ENCODE measurements around the gene INPP5A.
A peak's percentile ranks its signal among the peaks of the same experiment; 100 is the strongest.
"Not testable (repeated sequence)": the region's sequence is repeated elsewhere in the genome, so short reads cannot be mapped to it uniquely, and the experiment has no call there.

Gene INPP5A

DNA sequence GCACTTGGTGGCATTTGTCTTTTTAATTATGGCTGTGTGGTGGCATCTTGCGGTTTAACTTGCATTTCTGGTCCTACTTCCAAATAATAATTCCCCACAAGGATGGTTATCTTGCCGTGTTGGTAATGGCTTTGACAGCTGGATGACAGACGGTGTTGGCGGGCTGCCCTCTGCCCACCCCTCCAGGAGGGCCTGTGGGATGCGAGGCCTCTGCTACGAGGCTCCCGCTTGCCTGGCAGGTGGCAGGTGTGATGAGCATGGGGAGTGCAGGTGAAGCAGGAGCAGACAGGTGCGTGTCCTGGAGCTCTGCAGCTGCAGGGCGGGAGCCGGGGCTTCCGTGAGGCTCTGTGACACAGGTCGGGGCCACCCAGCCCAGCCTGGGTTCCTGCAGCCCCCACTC, 11.8 kb downstream of the INPP5A start:
- peak; percentile 43 for DNase-seq

DNA sequence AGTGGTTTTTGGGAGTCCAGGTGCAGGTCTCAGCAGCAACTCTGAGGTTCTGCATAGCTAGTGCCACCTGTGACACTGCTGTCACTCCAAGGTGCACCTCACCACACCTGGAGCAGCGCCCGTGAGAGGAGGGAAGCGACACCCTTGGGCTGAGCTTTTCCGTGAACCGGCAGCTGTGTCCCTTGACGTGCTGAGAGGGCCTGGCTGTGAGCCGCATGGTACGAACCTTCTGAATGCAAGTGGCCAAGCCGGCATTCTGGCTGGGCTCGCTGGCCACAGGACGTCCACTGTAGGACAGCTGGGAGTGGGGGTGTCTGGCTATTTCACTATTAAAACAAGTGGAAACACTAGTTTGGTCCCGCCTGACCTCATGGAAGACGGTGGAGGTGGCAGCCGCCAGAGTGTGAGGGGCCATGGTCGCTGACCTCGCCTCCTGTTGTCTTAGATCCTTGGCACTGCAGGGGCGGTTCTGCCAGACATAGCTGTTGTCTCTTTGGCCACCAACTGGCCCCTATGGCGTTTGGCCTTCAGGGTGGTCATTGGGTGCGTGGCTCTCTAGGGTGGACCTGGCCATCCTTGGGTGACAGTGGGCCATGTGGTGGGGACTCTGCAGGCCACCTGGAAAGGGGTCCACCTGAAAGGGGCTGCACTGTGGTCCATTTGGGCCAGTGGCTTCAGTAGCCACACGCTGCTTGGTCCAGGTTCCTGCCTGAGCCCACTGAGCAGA, 12.9 kb downstream of the INPP5A start:
- peak; percentile 45 for DNase-seq

DNA sequence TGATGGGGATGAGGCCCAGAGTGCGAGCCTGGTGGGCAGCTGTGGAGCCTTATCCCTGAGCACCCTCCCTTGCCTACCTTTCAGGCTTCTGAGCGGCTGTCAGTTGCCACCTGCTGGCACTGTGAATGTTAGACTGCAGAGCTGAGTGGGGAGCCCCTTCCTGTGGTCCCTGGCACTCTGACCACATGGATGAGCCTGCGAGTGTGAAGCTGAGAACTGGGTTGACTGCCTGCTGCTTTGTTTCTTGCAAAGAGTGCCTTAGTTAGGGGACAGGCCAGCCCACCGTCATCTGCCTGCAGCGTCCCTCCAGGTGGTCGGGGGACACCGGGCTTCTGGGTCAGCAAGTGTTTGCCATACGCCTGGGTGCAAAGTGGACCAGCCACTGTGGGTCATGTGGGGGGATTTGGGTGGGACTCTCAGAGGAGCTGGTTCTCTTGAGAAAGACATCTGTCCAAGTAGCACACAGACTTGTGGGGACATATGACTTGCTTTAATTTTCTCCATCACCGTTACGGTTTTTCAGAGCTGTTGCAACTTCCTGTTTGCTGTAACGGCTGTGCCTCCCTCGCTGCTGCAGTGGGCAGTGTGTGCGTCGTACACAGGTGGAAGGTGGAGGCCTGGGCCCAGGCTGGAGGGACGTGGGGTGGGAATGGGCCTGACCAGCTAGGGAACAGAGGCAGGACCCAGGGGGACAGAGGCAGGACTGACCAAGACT, 13.7 kb downstream of the INPP5A start:
- DNase-seq: peak; percentile 46

DNA sequence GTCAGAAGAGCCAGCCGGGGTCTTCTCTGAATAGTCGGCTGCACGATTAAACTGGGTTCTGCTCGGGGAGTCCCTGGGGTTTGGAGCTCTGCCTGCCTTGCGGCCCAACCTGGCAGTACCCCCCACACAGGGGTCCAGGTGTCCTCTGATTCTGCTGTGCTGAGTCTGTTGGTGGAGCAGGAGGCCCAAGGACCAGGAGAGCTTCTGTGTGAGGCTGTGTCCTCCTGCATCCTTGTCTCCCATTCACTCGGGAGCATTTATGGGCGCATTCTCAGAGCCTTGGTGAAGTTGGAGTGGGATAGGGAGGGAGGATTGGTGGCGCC, 14.2 kb downstream of the INPP5A start:
- no peak for DNase-seq

DNA sequence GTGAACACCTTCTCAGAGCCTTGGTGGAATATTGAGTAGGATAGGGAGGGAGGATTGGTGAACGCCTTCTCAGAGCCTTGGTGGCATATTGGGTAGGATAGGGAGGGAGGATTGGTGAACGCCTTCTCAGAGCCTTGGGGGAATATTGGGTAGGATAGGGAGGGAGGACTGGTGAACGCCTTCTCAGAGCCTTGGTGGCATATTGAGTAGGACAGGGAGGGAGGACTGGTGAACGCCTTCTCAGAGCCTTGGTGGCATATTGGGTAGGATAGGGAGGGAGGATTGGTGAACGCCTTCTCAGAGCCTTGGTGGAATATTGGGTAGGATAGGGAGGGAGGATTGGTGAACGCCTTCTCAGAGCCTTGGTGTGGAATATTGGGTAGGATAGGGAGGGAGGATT, 15.0 kb downstream of the INPP5A start:
- not testable (repeated sequence) for DNase-seq

DNA sequence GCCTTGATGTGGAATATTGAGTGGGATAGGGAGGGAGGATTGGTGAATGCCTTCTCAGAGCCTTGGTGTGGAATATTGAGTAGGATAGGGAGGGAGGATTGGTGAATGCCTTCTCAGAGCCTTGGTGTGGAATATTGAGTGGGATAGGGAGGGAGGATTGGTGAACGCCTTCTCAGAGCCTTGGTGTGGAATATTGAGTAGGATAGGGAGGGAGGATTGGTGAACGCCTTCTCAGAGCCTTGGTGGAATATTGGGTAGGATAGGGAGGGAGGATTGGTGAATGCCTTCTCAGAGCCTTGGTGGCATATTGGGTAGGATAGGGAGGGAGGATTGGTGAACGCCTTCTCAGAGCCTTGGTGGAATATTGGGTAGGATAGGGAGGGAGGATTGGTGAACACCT, 16.0 kb downstream of the INPP5A start:
- DNase-seq: not testable (repeated sequence)

DNA sequence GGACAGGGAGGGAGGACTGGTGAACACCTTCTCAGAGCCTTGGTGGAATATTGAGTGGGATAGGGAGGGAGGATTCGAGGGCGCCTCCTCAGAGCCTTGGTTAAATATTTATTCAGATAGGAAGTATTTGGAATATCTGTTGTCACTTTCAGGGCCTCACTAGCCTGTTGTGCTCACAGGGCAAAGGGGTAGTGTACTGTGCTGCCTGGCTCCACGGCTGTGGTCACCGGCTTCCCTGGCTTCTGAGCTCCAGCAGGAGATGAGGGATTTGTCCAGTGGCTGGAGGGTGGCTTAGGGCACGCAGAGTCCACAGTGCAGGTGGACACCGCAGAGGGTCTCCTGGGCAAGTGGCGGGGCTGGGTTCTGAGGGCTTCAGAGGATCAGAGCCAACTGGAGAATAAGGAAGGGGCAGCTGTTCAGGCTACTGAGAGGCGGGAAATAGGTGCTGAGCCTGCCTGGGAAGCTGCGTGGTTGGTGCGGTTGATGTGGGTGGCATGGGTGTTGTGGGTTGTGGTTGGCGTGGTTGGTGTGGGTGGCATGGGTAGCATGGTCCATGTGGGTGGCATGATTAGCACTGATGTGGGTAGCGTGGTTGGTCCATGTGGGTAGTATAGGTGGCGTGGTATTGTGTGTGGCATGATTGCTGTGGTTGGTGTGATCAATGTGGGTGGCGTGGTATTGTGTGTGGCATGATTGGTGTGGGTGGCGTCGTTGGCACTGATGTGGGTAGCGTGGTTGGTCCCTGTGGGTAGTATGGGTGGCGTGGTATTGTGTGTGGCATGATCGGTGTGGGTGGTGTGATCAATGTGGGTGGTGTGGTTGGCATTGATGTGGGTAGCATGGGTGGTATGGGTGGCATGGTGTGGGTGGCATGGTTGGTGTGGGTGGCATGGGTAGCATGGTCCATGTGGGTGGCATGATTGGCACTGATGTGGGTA, 16.7 kb downstream of the INPP5A start:
- peak; percentile 42 for DNase-seq

DNA sequence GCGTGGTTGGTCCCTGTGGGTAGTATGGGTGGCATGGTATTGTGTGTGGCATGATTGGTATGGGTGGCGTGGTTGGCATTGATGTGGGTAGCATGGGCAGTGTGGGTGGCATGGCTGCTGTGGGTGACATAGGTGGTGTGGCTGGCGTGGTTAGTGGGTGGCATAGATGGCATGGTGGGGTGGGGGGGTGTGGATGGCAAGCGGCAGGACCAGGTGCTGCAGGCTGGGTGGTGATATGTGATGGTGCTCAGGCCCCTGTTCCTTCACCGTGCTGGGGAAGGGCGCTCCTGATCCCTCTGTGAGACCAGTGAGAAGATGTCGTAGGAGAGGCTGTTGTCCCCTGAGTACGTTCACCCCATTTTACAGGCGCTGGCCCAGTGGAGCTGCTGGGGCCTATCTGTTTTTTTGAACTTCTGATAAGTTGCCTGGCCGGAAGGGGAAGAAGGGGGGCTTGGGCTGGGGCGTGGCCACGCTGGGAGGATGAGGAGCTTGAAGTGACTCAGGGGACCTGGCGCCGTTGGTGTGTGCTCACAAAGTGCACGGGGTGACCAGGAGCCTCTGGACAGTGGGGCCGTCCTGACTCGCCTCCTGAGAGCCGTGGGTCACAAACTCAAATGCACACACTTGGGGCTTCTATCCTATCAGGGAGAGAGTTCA, 17.5 kb downstream of the INPP5A start:
- DNase-seq: no peak

DNA sequence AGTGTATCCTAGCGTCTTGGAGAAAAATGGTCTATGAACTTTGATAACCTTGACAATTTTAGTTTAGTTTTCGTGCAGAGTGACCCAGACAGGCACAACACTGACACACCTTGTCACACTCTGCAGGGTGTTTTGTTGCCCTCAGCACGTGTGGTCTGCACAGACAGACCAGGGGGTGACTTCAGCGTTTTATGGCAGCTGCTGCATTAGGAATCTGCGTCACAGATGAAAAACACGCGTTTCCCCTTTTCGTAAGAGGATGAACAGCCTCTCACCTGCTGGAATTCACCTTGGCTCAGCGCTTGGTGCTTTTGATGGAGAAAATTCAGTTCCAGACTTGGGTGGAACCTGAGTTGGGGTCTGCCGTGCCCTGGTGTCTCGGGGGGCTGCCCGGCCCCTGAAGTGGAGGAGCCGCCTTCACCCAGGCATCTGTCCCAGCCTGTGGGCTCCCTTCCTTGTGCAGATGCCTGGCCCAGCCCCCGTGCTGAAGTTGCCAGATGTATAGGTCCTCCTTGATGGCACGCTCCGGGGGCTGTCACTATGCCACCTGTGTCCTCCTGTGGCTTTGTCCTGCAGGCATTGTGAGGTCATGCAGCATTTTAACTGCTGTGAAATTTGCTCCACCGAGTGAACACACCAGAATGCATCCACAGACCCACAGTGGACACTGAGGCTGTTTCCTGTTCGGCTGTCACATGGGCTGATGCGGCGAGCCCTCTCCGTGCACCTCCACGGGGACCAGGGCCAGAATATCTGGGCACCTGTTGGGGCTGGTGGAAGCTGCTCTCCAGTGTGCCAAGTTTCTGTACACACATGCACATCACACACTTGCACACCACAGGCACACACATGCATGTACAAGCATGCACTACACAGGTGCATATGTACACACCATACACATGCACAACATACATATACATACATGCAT, 18.3 kb downstream of the INPP5A start:
- no peak for DNase-seq

DNA sequence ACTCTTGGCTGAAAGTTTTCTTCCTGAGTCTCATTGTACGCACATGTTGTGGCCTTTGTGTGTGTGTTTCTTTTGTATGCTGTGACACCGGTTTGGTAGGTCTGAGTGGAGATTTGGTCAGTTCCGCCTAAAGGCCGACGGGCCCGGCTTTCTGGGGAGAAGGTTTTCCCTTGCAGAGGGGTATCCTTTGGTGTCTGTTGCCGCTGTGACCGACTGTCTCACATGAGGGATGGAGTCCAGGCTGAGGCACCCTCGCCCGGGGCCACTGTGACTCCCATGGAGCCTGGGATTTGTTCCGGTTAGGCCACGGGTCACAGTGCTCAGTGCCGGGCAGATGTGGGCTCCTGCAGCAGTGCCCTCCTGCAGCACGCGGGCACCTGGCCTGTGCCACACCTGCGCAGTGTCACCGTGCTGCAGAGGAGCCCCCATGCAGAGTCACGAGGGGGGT, 19.4 kb downstream of the INPP5A start:
- no peak for DNase-seq

DNA sequence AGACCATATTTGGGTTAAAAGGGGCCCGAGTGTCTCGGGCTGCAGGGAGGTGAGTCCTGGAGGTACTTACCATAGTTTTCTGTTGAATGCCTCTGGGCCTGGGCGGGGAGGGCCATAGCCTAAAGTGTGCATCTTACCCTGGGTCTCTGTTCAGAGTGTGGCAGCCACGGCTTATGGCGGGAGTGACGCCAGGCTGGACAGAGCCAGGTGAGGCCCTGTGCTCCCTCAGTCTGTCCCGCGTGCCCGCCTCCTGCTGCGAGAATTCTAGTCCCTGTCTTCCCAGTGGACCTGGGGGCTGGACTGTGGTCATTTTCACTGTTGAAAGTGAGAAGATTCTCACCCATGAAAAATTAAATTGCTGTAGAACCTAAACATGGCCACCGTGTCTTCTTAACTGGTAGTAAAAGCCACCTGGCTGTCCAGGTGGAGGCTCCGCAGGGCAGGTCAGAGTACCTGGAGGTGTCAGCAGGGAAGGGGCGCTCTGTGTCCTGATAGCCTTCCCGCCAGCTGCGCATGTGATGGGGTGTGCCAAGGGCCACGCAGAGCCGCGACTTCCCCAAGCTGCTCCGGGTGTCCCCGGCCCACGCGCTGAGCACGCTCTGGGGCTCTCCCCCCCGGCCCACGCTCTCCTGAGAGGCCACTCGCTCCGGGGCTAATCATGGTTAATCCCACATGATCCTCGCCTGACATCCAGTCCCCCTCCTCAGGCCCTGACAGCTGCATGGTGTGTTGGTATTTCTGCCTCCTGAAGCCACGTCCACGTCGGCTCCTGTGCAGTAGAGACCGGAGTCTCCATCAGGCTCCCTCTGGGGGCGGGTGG, 20.3 kb downstream of the INPP5A start:
- no peak for DNase-seq

DNA sequence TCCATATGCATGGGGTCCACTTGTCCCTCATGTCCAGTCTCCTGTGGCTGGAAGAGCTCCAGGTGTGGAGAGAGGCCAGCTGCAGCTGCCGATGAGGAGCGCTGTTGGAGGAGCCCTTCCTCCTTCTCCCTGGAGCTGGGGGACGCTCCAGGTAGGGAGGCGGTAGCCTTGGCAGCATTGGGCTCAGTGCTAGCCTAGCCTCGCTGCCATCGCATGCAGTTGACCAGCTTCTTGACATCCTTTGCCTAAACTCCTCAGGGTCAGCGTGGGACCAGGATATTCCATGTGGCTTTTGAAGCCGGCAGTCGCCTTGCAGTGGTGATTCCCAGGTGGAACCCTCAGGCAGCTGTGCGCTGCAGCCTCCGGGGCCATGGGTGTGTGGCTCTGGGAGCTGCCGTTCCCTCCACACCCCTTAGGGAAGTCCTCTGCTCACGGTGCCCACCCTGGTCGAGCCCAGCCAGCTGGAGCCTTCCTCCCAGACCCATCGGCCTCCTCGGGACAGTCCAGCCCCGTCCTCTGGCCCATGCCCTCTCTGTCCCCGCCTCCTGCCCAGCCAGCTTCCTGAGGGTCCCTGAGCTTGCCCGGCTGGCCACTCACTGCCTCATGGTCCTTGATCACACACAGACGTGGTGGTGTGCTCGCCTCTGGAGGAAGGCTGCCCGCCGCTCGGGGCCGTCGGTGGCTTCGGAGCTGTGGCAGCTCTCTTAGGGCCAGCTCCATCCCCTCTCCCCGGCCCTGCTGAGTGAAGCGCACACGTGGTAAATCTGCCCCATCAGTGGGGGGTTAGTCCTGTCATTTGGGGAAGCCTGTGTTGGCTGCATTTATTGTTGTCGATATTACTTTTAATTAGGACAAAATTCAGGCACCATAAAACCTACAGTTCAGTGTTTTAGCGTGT, 21.2 kb downstream of the INPP5A start:
- DNase-seq: no peak

DNA sequence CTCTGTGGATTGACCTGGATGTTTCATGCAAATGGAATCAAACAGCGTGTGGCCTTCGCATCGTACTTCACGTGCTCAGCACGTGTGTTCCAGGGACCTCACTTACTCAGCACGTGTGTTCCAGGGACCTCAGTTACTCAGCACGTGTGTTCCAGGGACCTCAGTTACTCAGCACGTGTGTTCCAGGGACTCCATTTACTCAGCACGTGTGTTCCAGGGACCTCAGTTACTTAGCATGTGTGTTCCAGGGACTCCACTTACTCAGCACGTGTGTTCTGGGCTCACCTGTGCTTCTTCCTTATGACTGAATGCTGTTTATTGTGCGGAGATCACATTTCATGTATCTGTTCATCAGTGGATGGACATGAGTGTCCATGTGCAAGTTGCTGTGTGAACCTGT, 22.0 kb downstream of the INPP5A start:
- no peak for DNase-seq

DNA sequence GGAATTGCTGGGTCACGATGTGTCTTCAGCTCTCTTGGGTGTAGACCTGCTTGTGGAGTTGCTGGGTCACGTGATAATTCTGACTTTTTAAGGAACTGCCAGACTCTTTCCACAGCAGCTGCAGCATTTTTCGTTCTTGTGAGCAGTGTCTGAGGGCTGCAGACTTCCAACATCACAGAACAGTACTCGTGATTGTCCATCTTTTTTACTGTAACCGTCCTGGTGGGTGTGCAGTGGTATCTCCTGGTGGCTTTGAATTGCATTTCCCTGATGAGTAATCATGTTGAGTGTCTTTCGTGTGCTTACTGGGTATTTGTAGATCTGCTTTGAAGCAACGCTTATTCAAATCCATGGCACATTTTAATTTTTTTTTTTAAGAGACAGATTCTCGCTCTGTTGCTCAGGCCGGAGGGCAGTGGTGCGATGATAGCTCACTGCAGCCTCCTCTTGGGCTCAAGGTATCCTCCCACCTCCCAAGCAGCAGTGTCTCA, 22.7 kb downstream of the INPP5A start:
- no peak for DNase-seq

DNA sequence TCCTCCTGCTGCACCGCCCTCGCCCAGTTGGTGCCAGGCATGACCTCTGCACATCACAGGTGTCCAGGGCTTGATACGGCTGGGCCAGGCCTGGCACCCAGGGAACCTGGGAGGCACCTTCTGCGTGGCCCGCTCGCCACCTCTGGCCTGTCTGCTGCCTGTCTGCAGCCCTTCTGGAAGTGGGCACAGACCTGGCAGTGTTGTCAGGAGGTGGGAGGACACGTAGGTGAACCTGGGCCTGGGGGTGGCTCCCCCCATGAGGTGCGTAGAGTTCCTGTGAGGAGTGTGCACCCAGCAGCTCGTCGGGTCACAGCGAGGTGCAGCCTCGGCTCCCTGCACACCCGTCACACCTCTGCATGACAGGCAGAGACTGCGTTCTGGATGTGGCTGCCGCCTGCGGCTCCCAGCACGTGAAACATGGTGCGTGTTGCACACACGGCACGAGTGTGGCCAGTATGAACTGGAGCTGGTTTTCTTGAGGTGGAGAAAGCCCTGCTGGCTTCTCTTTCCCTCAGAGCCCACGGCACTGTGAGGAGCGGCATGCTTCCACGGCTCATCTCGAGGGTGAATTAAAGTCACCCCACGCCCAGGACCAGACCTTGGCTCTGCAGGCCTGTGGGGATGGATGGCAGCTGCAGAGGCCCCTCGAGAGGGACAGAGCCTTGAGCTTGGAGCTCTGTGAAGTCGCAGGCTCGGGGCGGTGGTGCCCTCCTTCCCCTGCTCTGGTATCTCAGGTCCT, 24.8 kb downstream of the INPP5A start:
- no peak for DNase-seq

DNA sequence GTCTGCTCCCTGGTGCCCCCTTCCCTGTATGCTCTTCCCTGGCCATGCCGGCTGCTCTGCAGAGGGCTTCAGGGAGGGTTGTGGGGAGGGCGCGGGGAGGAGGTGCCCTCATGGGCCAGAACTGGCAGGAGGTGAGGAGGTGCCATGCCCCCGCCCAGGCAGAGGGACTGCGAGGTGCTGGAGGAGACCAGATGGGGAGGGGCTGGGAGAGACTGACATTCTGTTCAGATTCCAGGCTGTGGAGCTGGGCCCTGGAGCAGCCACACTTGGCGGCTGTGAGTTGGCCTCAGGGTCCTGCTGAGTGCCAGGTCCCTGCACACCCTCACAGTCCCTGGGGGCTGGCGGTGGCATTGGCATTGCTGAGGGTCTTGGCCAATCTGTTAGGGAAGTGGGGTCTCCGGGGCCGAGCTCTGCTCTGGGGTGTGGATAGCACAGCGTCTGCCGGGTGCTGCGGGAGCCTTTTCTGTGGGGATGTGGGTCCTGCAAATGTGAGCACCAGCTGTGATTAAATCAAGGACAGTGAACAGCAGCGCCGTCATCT, 25.4 kb downstream of the INPP5A start:
- DNase-seq: no peak

DNA sequence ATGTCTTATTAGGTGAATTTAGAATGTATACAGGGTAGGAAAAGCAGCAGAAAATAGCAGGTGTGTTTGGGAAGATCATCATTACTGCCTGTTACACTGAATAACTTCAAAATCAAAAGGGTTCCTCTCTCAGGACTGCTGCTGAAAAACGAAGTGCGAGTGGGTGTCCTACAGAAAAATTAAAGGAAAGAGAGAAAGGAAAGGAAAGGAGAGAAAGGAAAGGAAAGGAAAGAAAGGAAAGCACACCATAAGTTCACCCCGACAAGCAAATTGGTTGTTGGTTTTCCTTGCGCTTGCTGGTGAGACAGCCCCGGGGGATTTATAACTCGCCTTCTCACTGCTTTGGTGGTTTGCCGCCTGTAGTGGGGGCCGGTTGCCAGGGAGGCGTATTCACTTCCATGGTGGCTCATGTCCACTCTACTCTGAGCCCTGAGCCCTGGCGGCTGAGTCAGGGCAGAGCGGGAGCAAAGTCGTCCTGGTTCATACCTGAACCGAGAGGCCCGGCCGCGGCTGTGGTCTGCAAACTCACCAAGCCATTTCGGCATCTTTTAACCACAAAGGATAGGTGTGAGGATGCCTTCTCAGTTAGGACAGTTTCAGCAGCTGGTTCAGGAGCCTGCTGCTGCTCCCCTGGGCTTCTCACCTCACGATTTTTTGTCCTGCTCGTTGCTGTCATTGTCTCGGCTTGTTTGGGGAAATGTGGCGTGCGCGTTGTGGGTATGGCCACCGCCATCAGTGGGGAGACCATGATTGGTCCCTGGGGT, 26.1 kb downstream of the INPP5A start:
- peak; percentile 75 for DNase-seq

DNA sequence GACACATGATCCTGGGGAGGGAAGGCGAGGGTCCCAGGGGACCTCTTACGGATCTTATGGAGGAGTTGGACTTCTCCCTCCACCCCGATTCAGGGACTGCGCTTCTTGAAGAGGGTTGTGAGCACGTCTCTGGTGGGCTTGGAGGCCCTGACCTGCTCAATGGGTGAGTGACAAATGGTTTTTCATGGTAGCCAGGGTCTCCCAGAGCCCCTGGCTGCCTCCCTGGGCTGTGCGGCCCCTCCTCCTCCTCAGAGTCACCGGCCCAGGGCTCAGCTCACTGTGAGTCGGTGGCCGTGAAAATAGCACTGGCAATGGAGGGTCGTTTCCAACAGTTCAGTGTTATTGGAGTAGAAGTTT, 26.6 kb downstream of the INPP5A start:
- DNase-seq: no peak

Data from islet precursor cell (in vitro differentiated cells).